NCI-H1436 treated with DMSO at 0.1 percent for 48 hours (cell line): ENCODE results near the gene PCDHA4.
"Not testable (repeated sequence)": the region's sequence is repeated elsewhere in the genome, so short reads cannot be mapped to it uniquely, and the experiment has no call there.

Source experiments
- DNase-seq: peaks from one replicate; lab custom pipeline; 2025; lab: John Stamatoyannopoulos, UW

PCDHA4 gene

GRCh38 chr5:140806834-140807775 lies at the start of gene PCDHA4:
Gene PCDHA4, plus strand, starts transcription at chr5:140807068.
- DNase-seq = no peak

DNA sequence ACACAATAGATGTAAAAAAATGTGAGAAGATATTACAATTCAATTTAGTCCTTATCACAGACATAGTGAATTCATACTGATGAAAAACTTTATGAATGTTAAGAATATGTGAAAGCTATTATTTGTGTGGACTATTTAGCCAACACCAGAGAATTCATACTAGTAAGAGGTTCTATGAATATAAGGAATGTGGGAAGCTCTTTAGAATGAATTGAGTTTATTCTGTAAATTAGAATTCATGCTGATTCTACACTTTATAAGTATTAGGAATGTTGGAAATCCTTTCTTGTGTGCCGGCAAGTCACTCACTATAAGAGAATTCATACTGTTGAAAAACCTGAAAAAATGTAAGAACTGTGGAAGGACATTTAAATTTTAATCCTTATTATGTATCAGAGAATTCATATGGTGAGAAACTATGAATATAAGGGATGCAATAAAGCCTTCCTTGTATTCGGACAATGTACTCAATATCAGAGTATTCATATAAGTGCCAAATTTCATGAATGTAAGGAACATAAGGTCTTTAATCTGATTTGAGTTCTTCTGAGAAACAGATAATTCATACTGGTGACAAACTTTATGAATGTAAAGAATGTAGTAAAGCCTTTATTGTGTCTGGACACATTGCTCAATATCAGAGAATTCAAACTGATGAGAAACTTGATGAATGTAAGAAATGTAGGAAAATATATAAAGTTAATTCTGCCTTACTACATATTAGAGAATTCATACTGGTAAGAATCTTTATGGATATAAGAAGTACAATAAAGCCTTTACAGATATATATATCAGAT lies 42.5 kb upstream of the PCDHA4 start:
- DNase-seq = no peak

- no peak for DNase-seq
These were observed 39.4 kb upstream of the PCDHA4 start for GRCh38 chr5:140767444-140767843.

GRCh38 chr5:140780512-140780911 lies 26.4 kb upstream of the PCDHA4 start:
- no peak for DNase-seq

DNA sequence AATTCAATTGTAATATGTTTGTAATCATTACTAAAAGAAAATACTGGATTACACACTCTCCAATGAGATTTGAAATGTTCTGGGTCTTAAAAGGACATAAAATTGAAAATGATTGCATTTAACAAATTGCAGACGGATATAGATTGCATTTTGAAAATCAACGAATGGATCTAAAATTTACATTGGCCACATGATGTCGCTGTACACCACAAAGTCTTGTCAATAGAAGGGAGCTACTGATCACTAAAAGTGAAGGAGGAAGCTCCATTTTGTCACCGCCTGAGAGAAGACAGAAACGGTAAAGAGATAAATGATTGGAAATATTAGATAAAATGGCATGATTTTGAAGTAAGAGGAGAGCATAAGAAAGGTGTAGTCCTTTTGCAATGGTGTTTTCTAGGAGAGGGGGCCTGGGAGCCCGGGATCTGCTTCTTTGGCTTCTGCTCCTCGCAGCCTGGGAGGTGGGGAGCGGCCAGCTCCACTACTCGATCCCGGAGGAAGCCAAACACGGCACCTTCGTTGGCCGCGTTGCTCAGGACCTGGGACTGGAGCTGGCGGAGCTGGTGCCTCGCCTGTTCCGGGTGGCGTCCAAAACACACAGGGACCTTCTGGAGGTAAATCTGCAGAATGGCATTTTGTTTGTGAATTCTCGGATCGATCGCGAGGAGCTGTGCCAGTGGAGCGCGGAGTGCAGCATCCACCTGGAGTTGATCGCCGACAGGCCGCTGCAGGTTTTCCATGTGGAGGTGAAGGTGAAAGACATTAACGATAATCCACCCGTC lies 20.8 kb upstream of the PCDHA4 start, which contains the start of gene PCDHA1:
Gene PCDHA1 (plus strand): TSS at position 236 of the 782 bp plus-strand sequence.
- DNase-seq = no peak

- not testable (repeated sequence) for DNase-seq
These were observed 19.4 kb upstream of the PCDHA4 start for GRCh38 chr5:140787422-140787821.

GRCh38 chr5:140787849-140788504 lies 18.9 kb upstream of the PCDHA4 start:
- DNase-seq = not testable (repeated sequence)

- no peak for DNase-seq
These were observed 15.8 kb upstream of the PCDHA4 start for GRCh38 chr5:140791089-140791488.

DNA sequence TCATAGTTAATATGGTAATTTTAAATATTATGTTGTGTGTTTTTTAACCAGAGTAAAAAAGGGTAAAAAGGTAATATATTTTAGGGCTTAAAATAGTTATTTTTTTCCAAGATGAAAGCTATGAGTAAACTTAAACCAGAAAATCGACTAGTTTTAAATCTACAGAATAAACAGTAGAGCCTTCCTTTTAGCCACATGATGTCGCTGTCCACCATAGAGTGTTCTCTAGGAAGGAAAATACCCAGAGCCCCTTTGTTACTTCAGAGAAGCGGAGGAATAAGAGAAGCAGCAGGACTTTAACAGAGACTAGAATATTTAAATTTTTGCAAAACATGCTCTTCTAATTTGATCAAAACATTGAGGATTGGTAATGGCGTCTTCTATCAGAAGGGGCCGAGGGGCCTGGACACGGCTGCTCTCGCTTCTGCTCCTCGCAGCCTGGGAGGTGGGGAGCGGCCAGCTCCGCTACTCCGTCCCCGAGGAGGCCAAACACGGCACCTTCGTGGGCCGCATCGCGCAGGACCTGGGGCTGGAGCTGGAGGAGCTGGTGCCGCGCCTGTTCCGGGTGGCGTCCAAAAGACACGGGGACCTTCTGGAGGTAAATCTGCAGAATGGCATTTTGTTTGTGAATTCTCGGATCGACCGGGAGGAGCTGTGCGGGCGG lies 12.1 kb upstream of the PCDHA4 start, which contains the start of gene PCDHA2:
Gene PCDHA2 (plus strand): TSS at position 258 of the 664 bp plus-strand sequence.
- no peak for DNase-seq

GRCh38 chr5:140795259-140795641 lies 11.6 kb upstream of the PCDHA4 start:
- no peak for DNase-seq

GRCh38 chr5:140796072-140796717 lies 10.7 kb upstream of the PCDHA4 start:
- DNase-seq = not testable (repeated sequence)

DNA sequence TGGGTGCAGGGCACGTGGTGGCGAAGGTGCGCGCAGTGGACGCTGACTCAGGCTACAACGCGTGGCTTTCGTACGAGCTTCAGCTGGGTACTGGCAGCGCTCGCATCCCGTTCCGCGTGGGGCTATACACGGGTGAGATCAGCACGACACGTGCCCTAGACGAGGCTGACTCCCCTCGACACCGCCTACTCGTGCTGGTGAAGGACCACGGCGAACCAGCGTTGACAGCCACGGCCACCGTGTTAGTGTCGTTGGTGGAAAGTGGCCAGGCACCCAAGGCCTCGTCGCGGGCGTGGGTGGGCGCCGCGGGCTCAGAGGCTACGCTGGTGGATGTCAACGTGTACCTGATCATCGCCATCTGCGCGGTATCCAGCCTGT lies 10.2 kb upstream of the PCDHA4 start:
- DNase-seq = no peak

DNA sequence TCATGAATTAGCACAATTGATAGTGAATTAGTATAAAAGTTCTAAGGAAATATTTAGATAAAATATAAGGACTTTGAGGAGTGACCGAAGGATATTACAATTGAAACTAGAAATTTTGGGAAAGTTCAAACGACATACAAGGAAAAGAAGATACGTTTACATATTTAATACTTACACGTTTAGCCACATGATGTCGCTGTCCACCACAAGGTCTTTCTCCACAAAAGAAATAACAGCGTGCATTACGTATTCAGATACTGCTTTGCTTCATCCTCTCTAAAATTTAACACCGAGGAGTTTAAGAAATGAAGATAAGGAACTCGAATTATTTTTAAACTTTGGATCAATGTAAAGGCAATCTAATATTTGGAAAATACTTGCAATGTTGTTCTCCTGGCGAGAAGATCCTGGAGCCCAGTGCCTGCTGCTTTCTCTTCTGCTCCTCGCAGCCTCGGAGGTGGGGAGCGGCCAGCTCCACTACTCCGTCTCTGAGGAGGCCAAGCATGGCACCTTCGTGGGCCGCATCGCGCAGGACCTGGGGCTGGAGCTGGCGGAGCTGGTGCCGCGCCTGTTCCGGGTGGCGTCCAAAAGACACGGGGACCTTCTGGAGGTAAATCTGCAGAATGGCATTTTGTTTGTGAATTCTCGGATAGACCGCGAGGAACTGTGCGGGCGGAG lies 5.9 kb upstream of the PCDHA4 start, which contains the start of gene PCDHA3:
Gene PCDHA3 (plus strand): TSS at position 242 of the 678 bp plus-strand sequence.
- no peak for DNase-seq

- DNase-seq = no peak
These were observed 5.4 kb upstream of the PCDHA4 start for GRCh38 chr5:140801494-140801841.

GRCh38 chr5:140802381-140802780 lies 4.5 kb upstream of the PCDHA4 start:
- not testable (repeated sequence) for DNase-seq

- DNase-seq = no peak
These were observed 4.0 kb upstream of the PCDHA4 start for GRCh38 chr5:140802781-140803271.

DNA sequence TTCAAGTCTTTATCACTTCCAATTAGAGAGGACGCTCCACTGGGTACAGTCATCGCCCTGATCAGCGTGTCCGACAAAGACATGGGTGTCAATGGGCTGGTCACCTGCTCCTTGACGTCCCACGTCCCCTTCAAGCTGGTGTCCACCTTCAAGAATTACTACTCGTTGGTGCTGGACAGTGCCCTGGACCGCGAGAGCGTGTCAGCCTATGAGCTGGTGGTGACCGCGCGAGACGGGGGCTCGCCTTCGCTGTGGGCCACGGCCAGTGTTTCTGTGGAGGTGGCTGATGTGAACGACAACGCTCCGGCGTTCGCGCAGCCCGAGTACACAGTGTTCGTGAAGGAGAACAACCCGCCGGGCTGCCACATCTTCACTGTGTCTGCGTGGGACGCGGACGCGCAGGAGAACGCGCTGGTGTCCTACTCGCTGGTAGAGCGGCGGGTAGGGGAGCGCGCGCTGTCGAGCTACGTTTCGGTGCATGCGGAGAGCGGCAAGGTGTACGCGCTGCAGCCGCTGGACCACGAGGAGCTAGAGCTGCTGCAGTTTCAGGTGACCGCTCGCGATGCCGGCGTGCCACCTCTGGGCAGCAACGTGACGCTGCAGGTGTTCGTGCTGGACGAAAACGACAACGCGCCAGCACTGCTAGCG lies 1.5 kb downstream of the PCDHA4 start:
- not testable (repeated sequence) for DNase-seq

- no peak for DNase-seq
These were observed 2.0 kb downstream of the PCDHA4 start for GRCh38 chr5:140808889-140809291.
